NCI-H2081 (cell line): ENCODE data around the gene SLC25A53.
"Not testable (repeated sequence)": the region's sequence is repeated elsewhere in the genome, so short reads cannot be mapped to it uniquely, and the experiment has no call there.

Source experiments
- DNase-seq, 2 experiments: peaks; one replicate each; lab custom pipeline; 2025; lab: John Stamatoyannopoulos, UW

Gene SLC25A53

DNA sequence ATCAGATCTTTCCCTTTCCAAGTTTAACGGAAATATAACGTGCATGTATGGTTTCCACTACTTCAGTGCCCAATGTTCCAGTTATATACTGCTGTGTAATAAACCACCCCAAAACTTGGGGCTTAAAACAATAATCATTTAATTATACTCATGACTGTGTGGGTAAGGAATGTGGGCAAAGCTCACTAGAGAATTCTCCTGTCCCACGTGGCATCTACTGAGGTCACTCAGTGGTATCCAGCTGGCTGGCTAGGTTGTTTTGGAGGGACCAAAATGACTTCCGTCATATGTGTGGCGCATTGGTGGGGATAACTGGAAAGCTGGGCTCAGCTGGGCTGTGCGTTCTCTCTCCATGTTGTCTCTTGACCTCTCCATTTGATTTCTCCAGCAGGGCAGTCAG, 26.0 kb downstream of the SLC25A53 start:
- DNase-seq, result no peak

DNA sequence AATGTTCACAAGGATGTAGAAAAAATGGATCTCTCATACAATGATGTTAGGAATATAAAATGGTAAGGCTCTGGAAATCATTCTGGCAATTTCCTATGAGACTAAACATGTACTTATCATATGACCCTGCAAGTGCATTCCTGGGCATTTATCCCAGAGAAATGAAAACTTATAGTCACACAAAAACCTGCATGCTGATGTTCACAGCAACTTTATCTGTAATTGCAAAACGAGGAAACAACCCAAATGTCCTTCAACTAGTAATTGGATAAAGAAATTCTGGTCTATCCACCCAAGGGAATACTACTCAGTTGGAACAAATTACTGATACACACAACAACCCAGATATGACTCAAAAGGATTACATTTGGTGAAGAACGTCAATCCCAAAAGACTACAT, 30.0 kb downstream of the SLC25A53 start:
- no peak for DNase-seq

DNA sequence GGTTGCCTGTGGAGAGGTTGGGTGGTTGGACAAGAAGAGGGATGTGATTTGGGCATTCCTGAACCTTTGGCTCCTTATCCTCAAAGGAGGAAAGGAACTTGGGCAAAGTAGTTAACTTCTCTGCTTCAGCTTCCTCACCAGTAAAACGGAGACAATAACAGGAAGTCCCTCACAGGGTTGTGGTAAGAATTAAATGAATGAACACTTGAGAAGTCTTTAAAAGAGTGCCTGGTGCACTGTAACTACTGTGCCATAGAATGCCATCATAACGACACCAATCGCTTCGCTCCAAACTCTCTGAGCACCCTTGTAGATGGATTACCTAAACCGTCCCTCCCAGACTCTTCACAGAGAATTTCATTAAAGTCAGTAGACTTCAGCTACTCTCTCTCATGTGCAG, 34.0 kb downstream of the SLC25A53 start:
- no peak for DNase-seq

- DNase-seq, result peak in 1 of 2 experiments; percentile 23
Observed at GRCh38 chrX:104118765-104119164, 38.0 kb downstream of the SLC25A53 start.

GRCh38 chrX:104117759-104118158, 39.0 kb downstream of the SLC25A53 start:
- no peak for DNase-seq

DNA sequence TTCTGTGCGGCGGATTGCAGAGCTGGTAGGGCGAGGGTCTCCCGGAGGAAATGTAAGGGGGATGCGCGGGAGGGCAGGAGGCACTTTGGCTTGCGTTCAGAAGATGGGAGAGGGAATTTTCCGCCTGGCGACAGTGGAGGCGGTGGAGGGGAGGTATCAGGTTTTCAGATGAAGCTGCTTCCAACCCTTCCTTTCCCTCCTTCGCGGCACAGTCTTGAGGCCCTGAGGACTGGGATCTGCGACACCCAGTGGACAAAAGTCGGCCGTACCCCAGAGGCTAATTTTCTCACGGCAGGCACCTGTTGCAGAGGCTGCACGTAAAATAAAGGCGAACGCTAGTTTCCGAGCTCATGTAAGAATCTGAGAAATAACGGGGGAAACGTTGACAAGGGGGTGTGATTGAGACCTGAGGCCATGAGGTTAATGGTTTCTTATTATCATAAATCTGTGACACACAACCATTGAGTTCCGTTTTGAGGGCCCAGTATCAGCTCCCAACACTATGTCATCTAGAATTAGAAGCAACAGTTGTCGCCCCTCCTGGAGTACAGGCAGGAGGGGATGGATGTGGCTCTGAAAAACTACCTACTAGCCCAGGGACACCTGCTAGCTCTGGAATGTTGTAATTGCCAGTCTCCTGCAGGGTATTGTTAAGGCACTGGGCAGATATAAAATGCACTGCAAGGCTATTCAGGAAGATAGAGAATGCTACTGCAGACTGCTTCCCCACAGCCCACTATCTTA, 43.4 kb downstream of the SLC25A53 start:
- peak; percentile 75 to 80 for DNase-seq

DNA sequence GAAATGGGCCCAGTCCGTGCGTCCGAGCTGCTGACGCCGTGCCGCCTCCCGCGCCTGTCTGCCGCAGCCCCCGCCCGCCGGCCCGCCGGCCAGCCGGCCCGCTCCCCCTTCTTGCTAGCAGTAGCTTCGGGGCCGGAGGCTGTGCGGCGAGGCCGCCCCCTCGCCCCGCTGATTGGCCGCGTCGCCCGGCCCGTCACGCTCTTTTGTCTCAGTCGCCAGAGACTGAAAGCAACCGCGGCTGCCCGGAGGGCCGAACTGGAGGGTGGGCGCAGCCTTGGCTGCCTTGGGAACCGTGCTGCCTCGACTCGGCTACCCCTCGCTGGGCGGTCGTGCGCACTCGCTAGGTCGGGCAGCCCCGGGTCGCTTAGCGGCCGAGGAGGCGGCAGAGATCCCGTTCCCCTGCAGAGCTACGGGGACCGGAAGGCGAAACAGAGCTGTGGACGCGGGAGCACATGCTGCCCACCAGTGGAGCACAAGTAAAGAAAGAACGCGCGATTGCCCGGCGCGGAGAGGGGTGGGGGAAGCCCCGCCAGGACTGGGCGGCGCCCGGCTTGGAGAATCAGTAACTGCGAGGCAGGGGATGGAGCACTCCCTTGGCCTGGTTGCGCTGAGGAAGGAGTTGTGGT, 44.4 kb downstream of the SLC25A53 start, which contains the start of gene ZCCHC18:
Gene ZCCHC18, plus strand, starts transcription at position 198 of the 626 bp plus-strand sequence. CDS start 1,589 bp downstream, outside the sequence.
- peak; percentile 82 to 88 for DNase-seq

DNA sequence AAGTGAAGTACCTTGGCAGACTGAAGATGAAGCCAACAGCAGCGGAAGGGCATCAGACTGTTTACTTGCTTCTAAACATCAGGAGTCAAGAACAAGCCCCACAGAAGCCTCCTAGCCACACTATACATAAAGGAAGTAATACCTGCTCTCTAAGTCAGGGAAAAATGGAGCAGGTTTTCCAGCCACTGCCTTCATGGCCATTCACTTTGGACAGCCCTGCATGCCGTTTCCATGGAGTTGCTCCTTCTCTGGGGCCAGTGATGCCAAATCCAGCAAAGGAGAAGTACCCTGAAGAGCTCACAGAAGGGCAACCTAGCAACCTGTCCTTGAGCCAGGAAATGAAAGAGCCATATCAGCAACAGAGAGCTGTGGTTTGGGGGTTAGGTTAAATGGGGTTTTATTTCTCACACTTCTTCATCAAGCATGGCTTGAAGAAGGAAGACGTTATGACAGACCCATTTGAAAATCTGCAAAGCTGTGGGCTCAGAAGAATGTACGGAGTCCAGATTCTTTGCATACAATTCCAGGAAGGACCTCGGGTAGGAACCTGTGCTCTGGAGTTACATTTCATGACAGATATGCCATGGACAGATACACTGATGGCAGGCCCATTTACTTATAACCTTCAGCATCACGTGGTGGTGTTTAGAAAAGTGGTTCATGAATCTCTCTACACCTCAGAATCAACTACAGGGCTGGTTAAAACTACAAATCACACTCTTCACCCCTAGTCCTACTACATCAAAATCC, 46.1 kb downstream of the SLC25A53 start:
- DNase-seq, result not testable (repeated sequence)

DNA sequence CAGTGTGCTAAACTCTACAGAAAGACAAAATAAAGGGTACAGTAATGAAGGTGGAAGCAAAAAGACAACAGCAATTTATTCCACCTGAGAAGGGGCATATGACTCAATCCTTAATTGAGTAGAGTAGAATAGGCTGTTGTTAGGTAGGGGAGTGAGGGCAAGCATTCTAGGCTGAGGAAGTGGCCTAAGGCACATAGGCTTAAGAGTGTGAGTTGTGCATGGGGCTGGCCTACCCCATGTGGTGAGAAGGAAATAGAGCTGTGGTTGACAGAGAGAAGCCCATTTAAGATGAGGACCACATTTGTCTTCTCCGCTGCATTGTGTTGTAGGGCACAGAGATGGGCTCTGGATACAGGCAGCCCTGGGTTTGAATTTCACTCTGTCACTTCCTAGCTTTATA, 47.9 kb downstream of the SLC25A53 start:
- no peak for DNase-seq

DNA sequence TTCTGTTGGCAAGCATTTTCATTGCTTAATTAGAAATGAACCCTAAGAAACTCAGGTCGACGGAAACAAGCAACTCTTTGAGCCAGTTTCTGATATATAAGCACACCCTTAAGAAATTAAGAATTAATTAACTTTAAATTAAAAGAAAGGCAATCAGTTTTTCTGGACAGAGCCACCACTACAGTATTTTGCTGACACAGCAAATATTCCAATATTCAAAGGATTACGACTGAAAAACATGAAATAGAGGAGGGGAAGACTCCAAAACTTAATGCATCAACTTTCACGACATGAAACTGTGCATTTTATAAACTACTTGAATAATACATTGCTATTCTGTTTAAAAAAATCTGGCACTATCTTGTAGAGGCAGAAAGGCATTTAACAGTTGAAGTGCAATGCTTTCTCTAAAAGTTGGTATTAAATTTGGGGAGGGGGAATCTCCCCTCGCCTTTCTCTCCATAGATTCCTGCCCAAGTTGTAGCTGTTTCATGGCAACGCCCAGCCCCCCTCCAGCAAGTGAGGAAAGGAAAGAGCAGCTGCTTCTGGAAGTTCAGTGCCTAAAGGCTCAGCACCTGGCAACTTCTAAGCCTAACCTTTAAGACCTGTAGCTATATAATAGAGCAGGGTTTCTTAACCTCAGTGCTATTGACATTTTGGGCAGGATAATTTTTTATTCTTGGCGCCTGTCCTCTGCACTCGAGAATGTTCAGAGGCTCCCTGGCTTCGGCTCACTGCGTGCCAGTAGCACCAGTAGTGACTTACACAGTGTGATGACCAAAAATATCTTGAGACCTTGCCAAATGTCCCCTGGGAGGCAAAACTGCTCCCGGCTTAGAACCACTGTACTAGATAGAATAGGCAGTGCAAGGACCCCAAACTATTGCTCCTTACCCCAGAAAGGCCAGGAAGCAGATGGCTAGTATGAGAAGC, 51.2 kb downstream of the SLC25A53 start:
- DNase-seq, result no peak

GRCh38 chrX:104104676-104105075, 52.1 kb downstream of the SLC25A53 start:
- no peak for DNase-seq

DNA sequence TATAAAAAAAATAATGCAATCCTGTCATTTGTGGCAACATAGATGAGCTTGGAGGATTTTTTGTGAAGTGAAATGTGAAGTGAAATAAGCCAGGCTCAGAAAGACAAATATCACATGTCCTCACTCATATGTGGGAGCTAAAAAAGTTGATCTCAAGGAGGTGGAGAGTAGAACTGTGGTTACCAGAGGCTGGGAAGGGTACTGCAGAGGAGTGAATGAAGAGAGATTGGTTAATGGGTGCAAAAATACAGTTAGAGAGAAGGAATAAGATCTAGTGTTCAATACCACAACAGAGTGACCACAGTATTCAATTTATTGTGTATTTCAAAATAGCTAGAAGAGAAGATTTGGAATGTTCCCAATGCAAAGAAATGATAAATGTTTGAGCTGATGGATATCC, 57.9 kb downstream of the SLC25A53 start:
- no peak for DNase-seq

DNA sequence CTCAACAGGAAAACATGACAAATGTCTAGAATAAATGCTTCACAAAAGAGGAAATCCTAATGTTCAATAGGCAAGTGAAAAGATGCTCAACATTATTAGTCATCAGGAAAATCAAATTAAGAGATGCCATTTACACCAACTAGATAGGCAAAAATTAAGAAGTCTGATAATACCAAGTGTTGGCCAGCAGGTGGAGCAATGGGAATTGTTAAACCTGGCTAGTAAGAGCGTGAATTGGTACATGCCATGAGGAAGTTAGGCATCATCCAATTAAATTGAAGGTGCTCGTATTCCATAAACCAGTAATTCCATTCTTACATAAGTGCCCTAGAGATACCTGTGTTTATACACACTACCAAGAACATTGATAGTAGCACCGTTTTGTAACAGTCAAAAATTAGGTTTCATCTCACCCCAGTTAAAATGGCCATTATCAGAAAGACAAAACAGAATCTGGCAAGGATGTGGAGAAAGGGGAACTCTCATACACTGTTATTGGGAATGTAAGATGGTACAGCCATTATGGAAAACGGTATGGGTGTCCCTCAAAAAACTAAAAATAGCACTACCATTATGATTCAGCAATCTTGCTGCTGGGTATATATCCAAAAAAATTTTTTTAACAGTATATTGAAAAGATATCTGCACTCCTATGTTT, 58.5 kb downstream of the SLC25A53 start:
- DNase-seq, result peak; percentile 69 to 86

GRCh38 chrX:104085919-104086318, 70.9 kb downstream of the SLC25A53 start:
- no peak for DNase-seq

DNA sequence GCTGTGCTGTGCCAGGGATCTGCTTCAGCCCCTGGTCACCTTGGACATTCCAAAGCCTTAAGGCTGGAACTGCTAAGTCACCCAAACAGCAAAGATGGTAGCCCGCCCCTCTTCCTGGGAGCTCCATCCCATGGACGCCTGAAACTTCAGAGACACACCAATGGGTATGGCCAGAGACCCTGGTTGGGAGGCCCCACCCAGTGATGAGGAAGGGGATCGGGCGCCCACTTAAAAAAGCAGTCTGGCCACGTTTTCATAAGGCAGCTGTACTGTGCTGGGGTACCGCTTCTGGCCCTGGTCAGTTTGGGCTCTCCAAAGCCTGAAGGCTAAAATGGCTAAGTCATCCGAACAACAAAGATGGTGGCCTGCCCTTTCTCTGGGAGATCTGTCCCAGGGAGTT, 71.3 kb downstream of the SLC25A53 start:
- DNase-seq, result no peak

- DNase-seq, result no peak
Observed at GRCh38 chrX:104084534-104085277, 72.1 kb downstream of the SLC25A53 start.

- no peak for DNase-seq
Observed at GRCh38 chrX:104084063-104084462, 72.7 kb downstream of the SLC25A53 start.

DNA sequence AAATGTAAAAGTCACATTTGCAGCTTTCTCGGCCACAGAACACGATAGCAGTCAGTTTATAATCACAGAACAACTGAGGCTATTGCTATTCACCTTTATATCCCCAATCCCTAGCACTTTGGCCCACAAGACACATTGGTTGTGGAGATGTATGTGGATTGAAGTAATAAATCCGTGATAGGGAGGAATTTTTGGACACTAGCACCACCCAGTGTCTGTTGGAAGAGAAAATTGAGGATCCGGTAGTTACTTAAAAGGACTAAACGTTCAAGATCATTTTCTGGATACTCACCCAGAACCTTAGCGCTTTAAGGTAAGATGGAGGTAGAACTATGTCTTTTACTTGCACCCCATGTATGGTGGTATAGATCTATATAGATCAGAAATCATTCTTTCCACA, 79.0 kb downstream of the SLC25A53 start:
- not testable (repeated sequence) for DNase-seq

DNA sequence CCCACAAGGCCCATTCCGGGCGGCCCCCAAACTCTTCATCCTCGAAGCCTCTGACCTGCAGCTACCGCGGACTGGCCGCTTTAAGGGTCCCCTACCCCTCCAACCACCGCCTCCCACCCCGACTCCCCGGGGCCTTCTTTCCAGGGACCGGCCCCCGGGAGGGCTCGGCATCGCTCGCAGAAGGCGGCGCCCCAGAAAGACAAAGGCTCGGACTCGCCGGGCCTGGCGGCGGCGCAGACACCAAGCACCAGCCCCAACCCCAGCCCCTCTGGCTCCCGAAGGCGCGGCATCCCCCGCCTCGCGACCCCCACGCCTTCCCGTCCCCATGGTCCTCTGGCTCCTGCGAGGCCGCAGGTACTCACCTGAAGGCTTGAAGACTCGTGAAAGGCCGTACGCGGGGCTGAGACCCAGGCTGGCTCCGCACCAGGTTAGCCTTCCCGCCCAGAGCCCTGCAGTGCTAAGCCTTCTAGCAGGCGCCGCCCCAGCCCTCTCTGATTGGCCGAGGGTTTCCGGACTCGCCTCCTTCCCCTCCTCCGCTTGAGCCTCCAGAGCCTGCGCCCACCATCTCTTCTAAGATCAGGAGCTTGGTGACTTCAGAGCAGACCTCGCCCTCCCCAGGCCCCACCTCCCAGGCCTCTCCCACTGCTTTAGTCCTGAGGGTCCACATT, 80.9 kb downstream of the SLC25A53 start, which contains the start of gene TMSB15C:
Gene TMSB15C, minus strand, starts transcription at position 459 of the 668 bp plus-strand sequence.
- not testable (repeated sequence) for DNase-seq

DNA sequence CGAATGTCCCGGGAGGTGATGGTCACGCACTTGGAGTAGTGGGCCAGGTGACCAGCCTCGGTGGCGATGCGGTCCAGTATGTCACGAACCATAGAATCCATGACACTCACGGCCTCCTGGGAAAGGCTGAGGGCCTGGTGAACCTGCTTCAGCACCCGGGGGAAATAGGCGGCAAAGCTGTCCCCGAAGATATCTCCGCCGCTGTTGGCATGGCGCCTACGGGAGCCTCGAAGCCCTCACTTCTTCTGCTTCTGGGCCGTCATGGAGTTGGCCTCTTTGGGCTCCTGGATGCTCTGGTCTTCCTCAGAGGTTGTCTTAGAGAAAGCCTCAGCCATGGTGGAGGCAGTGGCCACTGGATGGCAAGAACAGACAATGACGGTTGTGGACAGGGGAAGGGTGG, 94.2 kb downstream of the SLC25A53 start:
- not testable (repeated sequence) for DNase-seq
